Stomach (tissue), 9 donors: ENCODE results near the gene OR6C68. TPM values are rescaled to one million over a fixed set of nuclear protein-coding genes. Genes with fewer than 3 reads are reported as not detected.
"Not testable (repeated sequence)": the region's sequence is repeated elsewhere in the genome, so short reads cannot be mapped to it uniquely, and the experiment has no call there.

Experiments
- DNase-seq, 2 donors: peaks; one replicate each; pipeline versions ENCODE4 v3.0.0 to v3.0.0-alpha.2; 2013 to 2019
- H3K27ac ChIP-seq, 5 donors: fragments of 200-600 bp in 4 of 5; sonication (generic) in 4 of 5; one replicate each; pipeline ENCODE4 v1.5.1; 2013 to 2019; ENCODE audit warnings: mild to moderate bottlenecking in 1 of 5, moderate library complexity in 1 of 5
- H3K27me3 ChIP-seq, 3 donors: fragments of 200-600 bp; sonication (generic); one replicate each; pipeline ENCODE4 v1.5.1; 2017 to 2019; ENCODE audit warnings: mixed run types in 1 of 3
- H3K36me3 ChIP-seq, 4 donors: fragments of 200-600 bp; sonication (generic); 1 replicate in 3 of 4; 2 replicates in 1 of 4; pipeline ENCODE4 v1.5.1; 2016 to 2019
- H3K4me1 ChIP-seq, 4 donors: fragments of 200-600 bp; sonication (generic); one replicate each; pipeline ENCODE4 v1.5.1; 2016 to 2019
- H3K4me3 ChIP-seq, 4 donors: fragments of 200-600 bp; sonication (generic) in 3 of 4; one replicate each; pipeline ENCODE4 v1.5.1; 2016 to 2019; ENCODE audit warnings: mild to moderate bottlenecking in 1 of 4
- H3K9me3 ChIP-seq, 4 donors: fragments of 200-600 bp; sonication (generic); one replicate each; pipeline ENCODE4 v1.5.1; 2016 to 2019
- CTCF ChIP-seq, 7 experiments: fragments of 450-650 bp in 4 of 7; fragments of 200-600 bp in 3 of 7; sonication (generic) in 3 of 7; IDR thresholded peaks; one replicate each; pipeline ENCODE4 v1.5.1; 2016 to 2019; ENCODE audit warnings: antibody characterized with exemption in 7 of 7, control low read depth in 2 of 7, mild to moderate bottlenecking in 1 of 7
- EP300 ChIP-seq: sonication (generic); formaldehyde crosslinking; IDR thresholded peaks from one replicate; pipeline ENCODE4 v1.6.1; 2017; ENCODE audit warnings: antibody characterized with exemption
- POLR2A ChIP-seq, 4 donors: fragments of 450-650 bp; IDR thresholded peaks; one replicate each; pipeline ENCODE4 v1.6.1; 2016; ENCODE audit warnings: antibody characterized with exemption in 4 of 4, control low read depth in 2 of 4, mild to moderate bottlenecking in 1 of 4, moderate library complexity in 1 of 4
- POLR2AphosphoS5 ChIP-seq, 3 donors: sonication (generic); formaldehyde crosslinking; IDR thresholded peaks; one replicate each; pipeline ENCODE4 v1.6.1; 2016; ENCODE audit warnings: antibody characterized with exemption in 3 of 3
- WGBS, 5 donors: extraction: QIAGEN DNeasy Blood & Tissue Kit in 3 of 5; methylation state at CpG; one replicate each; pipeline versions ENCODE4 v1.1.5 to v1.1.7; 2013 to 2018; 5-methylcytosine and 5-hydroxymethylcytosine counted together
- intact Hi-C: fragments of 100-400 bp; cut with DNase I; formaldehyde crosslinking; loops from one replicate; pipeline ENCODE4 v1.15.1; 2023; ENCODE audit warnings: low total_unique reads
- polyA plus RNA-seq, 3 donors: library from polyadenylated mRNA; stranded (reverse); fragments of 200-250 nt; gene quantifications; one replicate each; pipeline ENCODE4 v1.2.3, GENCODE V29; 2013
- total RNA-seq, 5 donors: library from RNA; depleted of rRNA; stranded (reverse); fragments of >200 nt; gene quantifications; one replicate each; pipeline versions ENCODE4 v1.1.0 to v1.2.3, GENCODE V29; 2014 to 2016
- donor health status: healthy with polysubstance abuse.
- donor health status: Bipolar disorder and iron deficiency.
- donor health status: healthy.

The OR6C68 gene
- total and polyA plus RNA-seq, 8 donors, result not detected

GRCh38 chr12:55472264-55472663 is 19.9 kb upstream of the OR6C68 start:
- WGBS, 5 donors, result 83 to 91% (median 88%) methylated on average over 1 of the region's 1 CpG
- no peak for DNase-seq
- TF ChIP-seq POLR2A (IDR thresholded peaks at IDR 0.05), result no peak
- no peak for TF ChIP-seq EP300
- no peak for TF ChIP-seq CTCF (IDR thresholded peaks at IDR 0.05)
- no peak for TF ChIP-seq POLR2AphosphoS5 (IDR thresholded peaks at IDR 0.05)
- H3K27me3 ChIP-seq, result no peaks in the 10 kb centered on the region
- intact Hi-C loops, result no loop called here
- H3K36me3 ChIP-seq, result no peaks in the 10 kb centered on the region
- no peak overlapping the region for H3K4me3 ChIP-seq
- no peaks in the 10 kb centered on the region for H3K9me3 ChIP-seq
- no peaks in the 10 kb centered on the region for H3K4me1 ChIP-seq
- no peak overlapping the region for H3K27ac ChIP-seq

- H3K4me1 ChIP-seq, H3K36me3 ChIP-seq, H3K27ac ChIP-seq, H3K9me3 ChIP-seq, DNase-seq, H3K27me3 ChIP-seq, H3K4me3 ChIP-seq, intact Hi-C loops: not testable (repeated sequence)
- WGBS, 5 donors, result 90 to 99% (median 94%) methylated on average over 11 to 29 of the region's 29 CpGs
Observed at GRCh38 chr12:55479136-55479535, 13.0 kb upstream of the OR6C68 start.

- H3K4me1 ChIP-seq, intact Hi-C loops, H3K36me3 ChIP-seq, DNase-seq, H3K4me3 ChIP-seq, H3K9me3 ChIP-seq, H3K27me3 ChIP-seq, H3K27ac ChIP-seq: not testable (repeated sequence)
- 63 to 77% (median 74%) methylated on average over 8 to 12 of the region's 13 CpGs for WGBS, 5 donors
Observed at GRCh38 chr12:55484284-55484683, 7.9 kb upstream of the OR6C68 start.

GRCh38 chr12:55495490-55495889 is 3.3 kb downstream of the OR6C68 start:
- Histone ChIP-seq H3K4me1 (peaks cover 0 to 11% (median 4%) of the 10 kb centered on the region in 4 donors), H3K9me3 (no peaks in the 10 kb centered on the region), H3K4me3 (no peak overlapping the region), H3K27ac (no peak overlapping the region), H3K27me3 (no peaks in the 10 kb centered on the region), H3K36me3 (no peaks in the 10 kb centered on the region)
- TF ChIP-seq CTCF (IDR thresholded peaks at IDR 0.05) (no peak), POLR2AphosphoS5 (IDR thresholded peaks at IDR 0.05) (no peak), POLR2A (IDR thresholded peaks at IDR 0.05) (no peak), EP300 (no peak)
- peak in 1 of 2 donors; percentile 82 for DNase-seq
- intact Hi-C loops, result no loop called here
- 38 to 50% (median 41%) methylated on average over 5 of the region's 5 CpGs for WGBS, 5 donors

- WGBS, 5 donors, result 84 to 88% (median 86%) methylated on average over 4 of the region's 4 CpGs
- Histone ChIP-seq H3K4me3 (no peak overlapping the region), H3K27ac (no peak overlapping the region), H3K27me3 (no peaks in the 10 kb centered on the region), H3K9me3 (no peaks in the 10 kb centered on the region), H3K4me1 (peaks cover 0 to 11% (median 4%) of the 10 kb centered on the region in 4 donors), H3K36me3 (no peaks in the 10 kb centered on the region)
- DNase-seq, result no peak
- TF ChIP-seq CTCF (IDR thresholded peaks at IDR 0.05), result no peak
- TF ChIP-seq EP300, result no peak
- TF ChIP-seq POLR2AphosphoS5 (IDR thresholded peaks at IDR 0.05), result no peak
- TF ChIP-seq POLR2A (IDR thresholded peaks at IDR 0.05), result no peak
- intact Hi-C loops, result no loop called here
Observed at GRCh38 chr12:55499231-55499630, 7.1 kb downstream of the OR6C68 start.
